Measurements from ENCODE around the gene PTPN1.

Gene PTPN1

GRCh38 chr20:50610212-50610718, 100.1 kb downstream of the PTPN1 start:
- TF ChIP-seq POLR2AphosphoS5 (IDR thresholded peaks at IDR 0.05; ENCODE audit: low read depth, low read length), result no peak
- no peak for TF ChIP-seq TAF1 (IDR thresholded peaks at IDR 0.05; ENCODE audit: borderline replicate concordance, insufficient read depth, low read length)
- no peak for TF ChIP-seq SIN3A (IDR thresholded peaks at IDR 0.05; ENCODE audit: borderline replicate concordance, insufficient read depth, low read length)
- TF ChIP-seq FOXP2 (optimal IDR thresholded peaks at IDR 0.05; ENCODE audit: borderline replicate concordance, extremely low read depth, extremely low read length, insufficient read depth), result no peak
- TF ChIP-seq REST (IDR thresholded peaks at IDR 0.05; ENCODE audit: insufficient read depth in 1 of 2, low read depth in 2 of 2, low read length in 2 of 2), result no peak

- TF ChIP-seq SIN3A (IDR thresholded peaks at IDR 0.05; ENCODE audit: borderline replicate concordance, insufficient read depth, low read length) (no peak), POLR2AphosphoS5 (IDR thresholded peaks at IDR 0.05; ENCODE audit: low read depth, low read length) (no peak), TAF1 (IDR thresholded peaks at IDR 0.05; ENCODE audit: borderline replicate concordance, insufficient read depth, low read length) (no peak), REST (IDR thresholded peaks at IDR 0.05; ENCODE audit: insufficient read depth in 1 of 2, low read depth in 2 of 2, low read length in 2 of 2) (no peak), FOXP2 (optimal IDR thresholded peaks at IDR 0.05; ENCODE audit: borderline replicate concordance, extremely low read depth, extremely low read length, insufficient read depth) (no peak)
These were observed 101.1 kb downstream of the PTPN1 start for GRCh38 chr20:50611128-50611810.

GRCh38 chr20:50613438-50614169, 103.4 kb downstream of the PTPN1 start:
- TF ChIP-seq FOXP2 (optimal IDR thresholded peaks at IDR 0.05; ENCODE audit: borderline replicate concordance, extremely low read depth, extremely low read length, insufficient read depth) (no peak), POLR2AphosphoS5 (IDR thresholded peaks at IDR 0.05; ENCODE audit: low read depth, low read length) (no peak), SIN3A (IDR thresholded peaks at IDR 0.05; ENCODE audit: borderline replicate concordance, insufficient read depth, low read length) (no peak), REST (IDR thresholded peaks at IDR 0.05; ENCODE audit: insufficient read depth in 1 of 2, low read depth in 2 of 2, low read length in 2 of 2) (no peak), TAF1 (IDR thresholded peaks at IDR 0.05; ENCODE audit: borderline replicate concordance, insufficient read depth, low read length) (no peak)

GRCh38 chr20:50615407-50615806, 105.2 kb downstream of the PTPN1 start:
- no peak for TF ChIP-seq POLR2AphosphoS5 (IDR thresholded peaks at IDR 0.05; ENCODE audit: low read depth, low read length)
- TF ChIP-seq SIN3A (IDR thresholded peaks at IDR 0.05; ENCODE audit: borderline replicate concordance, insufficient read depth, low read length), result no peak
- TF ChIP-seq FOXP2 (optimal IDR thresholded peaks at IDR 0.05; ENCODE audit: borderline replicate concordance, extremely low read depth, extremely low read length, insufficient read depth), result no peak
- no peak for TF ChIP-seq TAF1 (IDR thresholded peaks at IDR 0.05; ENCODE audit: borderline replicate concordance, insufficient read depth, low read length)
- TF ChIP-seq REST (IDR thresholded peaks at IDR 0.05; ENCODE audit: insufficient read depth in 1 of 2, low read depth in 2 of 2, low read length in 2 of 2), result no peak
